Suprapubic skin (tissue), 4 donors: ENCODE data around the gene LETM1. TPM values are rescaled to one million over a fixed set of nuclear protein-coding genes. Genes with fewer than 3 reads are reported as not detected.
"Not testable (repeated sequence)": the region's sequence is repeated elsewhere in the genome, so short reads cannot be mapped to it uniquely, and the experiment has no call there.

Experiments used
- DNase-seq, 2 donors: peaks; one replicate each; pipeline ENCODE4 v3.0.0-alpha.2; 2019; ENCODE audit warnings: low spot score in 2 of 2
- H3K27ac ChIP-seq: fragments of 200-600 bp; sonication (generic); one replicate; pipeline ENCODE4 v1.5.1; 2019
- H3K27me3 ChIP-seq: fragments of 200-600 bp; sonication (generic); one replicate; pipeline ENCODE4 v1.5.1; 2019
- H3K36me3 ChIP-seq: fragments of 200-600 bp; sonication (generic); one replicate; pipeline ENCODE4 v1.5.1; 2019
- H3K4me1 ChIP-seq: fragments of 200-600 bp; sonication (generic); one replicate; pipeline ENCODE4 v1.5.1; 2019
- H3K4me3 ChIP-seq: fragments of 200-600 bp; sonication (generic); one replicate; pipeline ENCODE4 v1.5.1; 2019; ENCODE audit warnings: mild to moderate bottlenecking
- H3K9me3 ChIP-seq: fragments of 200-600 bp; sonication (generic); one replicate; pipeline ENCODE4 v1.5.1; 2019
- EP300 ChIP-seq: sonication (generic); formaldehyde crosslinking; IDR thresholded peaks from one replicate; pipeline ENCODE4 v1.6.1; 2017; ENCODE audit warnings: antibody characterized with exemption
- POLR2A ChIP-seq, 2 donors: fragments of 450-650 bp; IDR thresholded peaks; one replicate each; pipeline ENCODE4 v1.6.1; 2017; ENCODE audit warnings: antibody characterized with exemption in 2 of 2, mild to moderate bottlenecking in 2 of 2, moderate library complexity in 2 of 2
- POLR2AphosphoS5 ChIP-seq, 3 donors: sonication (generic); formaldehyde crosslinking; IDR thresholded peaks; one replicate each; pipeline ENCODE4 v1.6.1; 2017; ENCODE audit warnings: antibody characterized with exemption in 3 of 3
- whole genome bisulfite sequencing: methylation state at CpG from one replicate; pipeline ENCODE4 v1.1.5; 2018; 5-methylcytosine and 5-hydroxymethylcytosine counted together
- total RNA-seq, 4 donors: library from RNA; depleted of rRNA; stranded (reverse); fragments of >200 nt; gene quantifications; one replicate each; pipeline ENCODE4 v1.1.0, GENCODE V29; 2016
- TF ChIP-seq, protein P1 (sequence below), 2 donors: fragments of 200-600 bp in 1 of 2; fragments of 450-650 bp in 1 of 2; sonication (generic) in 1 of 2; IDR thresholded peaks; one replicate each; pipeline ENCODE4 v1.5.1; 2016 to 2019; ENCODE audit warnings: antibody characterized with exemption in 2 of 2, mild to moderate bottlenecking in 1 of 2, moderate library complexity in 1 of 2

LETM1 gene
- total RNA-seq, 4 donors from 2014 or later: 64.0 to 73.5 (median 65.2) TPM

DNA sequence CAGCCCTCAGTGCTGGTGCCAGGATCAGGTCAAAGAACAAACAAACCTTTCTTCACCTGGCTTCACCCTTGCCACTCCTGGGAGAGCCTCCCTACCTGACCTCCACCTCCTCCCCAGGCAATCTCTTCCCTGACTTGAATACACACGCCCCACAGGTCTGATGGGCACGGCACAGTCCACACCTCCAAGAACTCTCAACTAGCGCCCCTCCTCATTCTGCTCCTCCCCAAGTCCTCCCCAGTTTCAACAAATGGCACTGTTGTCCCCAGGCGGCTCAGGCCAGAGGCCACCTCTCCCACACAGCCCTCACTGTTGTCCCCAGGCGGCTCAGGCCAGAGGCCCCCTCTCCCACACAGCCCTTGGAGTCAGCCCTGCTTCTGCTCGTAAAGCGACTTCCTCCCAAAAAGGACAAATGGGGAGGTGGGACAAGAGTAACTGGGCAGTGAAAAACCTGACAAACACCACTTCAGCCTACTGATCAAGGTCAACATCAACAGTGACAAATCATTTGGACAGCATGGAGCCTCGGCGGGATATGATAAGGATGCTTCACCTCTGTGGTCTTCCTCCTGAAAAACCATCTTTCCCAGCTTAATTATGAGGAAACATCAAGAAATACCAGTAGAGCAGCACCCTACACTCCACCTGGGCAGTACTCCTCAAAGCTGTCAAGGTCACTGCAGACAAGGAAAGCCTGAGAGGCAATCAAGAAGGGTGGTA lies 2.9 kb downstream of the LETM1 start:
- peaks cover under 1% of the 10 kb centered on the region for H3K36me3 ChIP-seq
- WGBS: 71% methylated on average over 9 of the region's 9 CpGs
- no peaks in the 10 kb centered on the region for H3K27me3 ChIP-seq
- DNase-seq: no peak
- H3K9me3 ChIP-seq: no peaks in the 10 kb centered on the region
- TF ChIP-seq, protein P1, sequence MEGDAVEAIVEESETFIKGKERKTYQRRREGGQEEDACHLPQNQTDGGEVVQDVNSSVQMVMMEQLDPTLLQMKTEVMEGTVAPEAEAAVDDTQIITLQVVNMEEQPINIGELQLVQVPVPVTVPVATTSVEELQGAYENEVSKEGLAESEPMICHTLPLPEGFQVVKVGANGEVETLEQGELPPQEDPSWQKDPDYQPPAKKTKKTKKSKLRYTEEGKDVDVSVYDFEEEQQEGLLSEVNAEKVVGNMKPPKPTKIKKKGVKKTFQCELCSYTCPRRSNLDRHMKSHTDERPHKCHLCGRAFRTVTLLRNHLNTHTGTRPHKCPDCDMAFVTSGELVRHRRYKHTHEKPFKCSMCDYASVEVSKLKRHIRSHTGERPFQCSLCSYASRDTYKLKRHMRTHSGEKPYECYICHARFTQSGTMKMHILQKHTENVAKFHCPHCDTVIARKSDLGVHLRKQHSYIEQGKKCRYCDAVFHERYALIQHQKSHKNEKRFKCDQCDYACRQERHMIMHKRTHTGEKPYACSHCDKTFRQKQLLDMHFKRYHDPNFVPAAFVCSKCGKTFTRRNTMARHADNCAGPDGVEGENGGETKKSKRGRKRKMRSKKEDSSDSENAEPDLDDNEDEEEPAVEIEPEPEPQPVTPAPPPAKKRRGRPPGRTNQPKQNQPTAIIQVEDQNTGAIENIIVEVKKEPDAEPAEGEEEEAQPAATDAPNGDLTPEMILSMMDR (IDR thresholded peaks at IDR 0.05): no peak
- no peak for TF ChIP-seq POLR2AphosphoS5 (IDR thresholded peaks at IDR 0.05)
- TF ChIP-seq EP300: no peak
- TF ChIP-seq POLR2A (IDR thresholded peaks at IDR 0.05): no peak
- H3K27ac ChIP-seq: no peak overlapping the region
- H3K4me3 ChIP-seq: no peak overlapping the region
- peaks cover 55% of the 10 kb centered on the region for H3K4me1 ChIP-seq

DNA sequence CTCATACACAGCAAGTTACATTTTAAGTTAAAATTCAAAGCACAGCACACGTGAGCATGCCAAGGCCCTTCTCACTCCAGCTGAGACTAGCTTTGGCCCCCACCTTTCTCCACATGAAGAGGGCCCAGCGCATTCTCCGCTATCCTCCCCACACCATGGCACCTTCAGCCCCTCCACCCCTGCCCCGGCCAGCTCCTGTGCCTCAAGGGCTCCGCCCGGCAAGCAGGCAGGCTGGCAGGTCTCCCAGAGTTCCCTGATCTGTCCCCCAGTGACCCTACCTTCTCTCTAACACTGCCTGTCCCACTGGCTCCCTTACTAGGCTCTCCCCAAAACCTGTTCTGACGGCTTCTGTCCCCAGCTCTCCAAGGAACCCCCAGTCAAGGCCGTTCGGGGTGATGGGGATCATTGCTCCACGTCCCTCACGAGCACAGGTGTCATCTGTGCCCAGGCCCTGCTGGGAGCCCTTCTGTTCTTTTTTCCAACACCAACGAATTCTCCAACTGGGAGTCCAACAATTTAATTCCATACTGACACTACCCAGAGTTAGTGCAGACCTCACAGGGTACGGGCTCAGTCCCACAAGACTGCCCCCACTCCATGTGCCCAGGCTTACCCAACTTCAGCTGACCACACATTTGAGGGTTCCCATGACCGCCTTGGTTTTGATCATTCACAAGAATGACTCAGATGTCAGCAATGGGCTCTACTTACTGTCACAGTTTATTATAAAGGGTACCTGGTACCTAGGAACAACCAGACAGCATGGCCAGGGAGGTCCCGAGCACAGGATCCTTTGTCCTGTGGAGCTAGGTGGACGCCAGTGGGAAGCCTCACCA lies 4.2 kb downstream of the LETM1 start:
- no peak for DNase-seq
- Histone ChIP-seq H3K27me3 (no peaks in the 10 kb centered on the region), H3K4me1 (peaks cover 45% of the 10 kb centered on the region), H3K4me3 (no peak overlapping the region), H3K36me3 (peaks cover 13% of the 10 kb centered on the region), H3K9me3 (no peaks in the 10 kb centered on the region), H3K27ac (no peak overlapping the region)
- WGBS: 77% methylated on average over 16 of the region's 16 CpGs
- TF ChIP-seq, protein P1 (IDR thresholded peaks at IDR 0.05): no peak
- TF ChIP-seq POLR2A (IDR thresholded peaks at IDR 0.05) (no peak), POLR2AphosphoS5 (IDR thresholded peaks at IDR 0.05) (no peak), EP300 (no peak)

DNA sequence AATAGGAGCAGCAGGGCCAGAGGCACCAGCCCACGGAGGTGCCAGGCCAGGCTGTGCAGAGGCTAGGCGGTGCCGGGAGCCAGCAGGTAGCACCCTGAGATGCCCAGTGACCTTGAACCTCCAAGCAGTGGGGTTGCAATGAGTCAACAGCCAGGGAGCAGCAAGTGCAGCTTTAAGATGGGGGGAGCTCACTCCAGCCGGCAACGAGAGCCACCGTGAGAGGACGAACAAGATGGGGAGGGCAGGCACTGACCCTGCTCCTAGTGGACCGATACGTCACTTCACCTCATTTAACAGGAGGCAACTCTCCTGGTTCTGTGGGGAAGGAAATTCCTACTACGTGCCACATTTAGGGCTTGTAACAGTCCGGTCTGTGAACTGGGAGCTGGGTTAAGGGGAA lies 4.8 kb downstream of the LETM1 start:
- no peak for DNase-seq
- Histone ChIP-seq H3K27ac (no peak overlapping the region), H3K36me3 (peaks cover 20% of the 10 kb centered on the region), H3K9me3 (no peaks in the 10 kb centered on the region), H3K27me3 (no peaks in the 10 kb centered on the region), H3K4me1 (peaks cover 42% of the 10 kb centered on the region), H3K4me3 (no peak overlapping the region)
- WGBS: 86% methylated on average over 11 of the region's 11 CpGs
- TF ChIP-seq EP300 (no peak), POLR2AphosphoS5 (IDR thresholded peaks at IDR 0.05) (no peak), POLR2A (IDR thresholded peaks at IDR 0.05) (no peak)
- TF ChIP-seq, protein P1 (IDR thresholded peaks at IDR 0.05): no peak

DNA sequence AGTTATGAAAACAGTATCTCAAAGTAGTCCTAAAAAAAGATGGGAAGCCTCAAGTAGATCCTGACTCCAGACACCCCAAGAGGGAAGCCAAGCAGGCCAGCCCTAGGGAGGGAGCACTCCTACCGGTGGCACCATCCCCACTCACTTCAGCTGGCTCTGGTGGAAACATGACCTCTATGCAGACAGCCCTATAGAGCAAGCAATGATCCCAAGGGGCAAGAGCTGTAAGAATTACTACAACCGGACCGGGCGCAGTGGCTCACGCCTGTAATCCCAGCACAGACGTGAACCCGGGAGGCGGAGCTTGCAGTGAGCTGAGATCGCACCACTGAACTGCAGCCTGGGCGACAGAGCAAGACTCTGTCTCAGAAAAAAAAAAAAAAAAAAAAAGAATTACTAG lies 5.7 kb downstream of the LETM1 start:
- Histone ChIP-seq H3K4me3 (no peak overlapping the region), H3K27me3 (no peaks in the 10 kb centered on the region), H3K36me3 (peaks cover 26% of the 10 kb centered on the region), H3K9me3 (no peaks in the 10 kb centered on the region), H3K27ac (no peak overlapping the region), H3K4me1 (peaks cover 42% of the 10 kb centered on the region)
- DNase-seq: no peak
- WGBS: 85% methylated on average over 10 of the region's 10 CpGs
- TF ChIP-seq, protein P1 (IDR thresholded peaks at IDR 0.05): no peak
- TF ChIP-seq EP300: no peak
- TF ChIP-seq POLR2A (IDR thresholded peaks at IDR 0.05): no peak
- TF ChIP-seq POLR2AphosphoS5 (IDR thresholded peaks at IDR 0.05): no peak

DNA sequence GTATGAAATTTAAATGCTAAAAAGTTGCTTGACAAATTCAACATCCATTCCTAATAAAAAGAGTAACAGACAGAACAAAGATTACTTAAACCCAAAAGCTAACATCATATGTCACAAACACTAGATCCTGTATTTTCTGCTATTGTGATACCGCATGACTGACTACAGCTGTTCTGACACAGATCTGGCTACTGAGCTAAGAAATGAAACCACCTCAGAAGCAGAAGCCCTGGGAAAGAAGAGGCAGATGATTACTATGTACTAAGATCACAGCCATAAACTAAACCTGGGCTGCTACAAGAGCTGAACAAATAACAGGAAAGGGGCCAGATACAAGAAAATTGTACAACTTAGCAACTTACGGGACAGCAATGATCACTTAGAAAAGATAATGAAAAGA lies 9.4 kb downstream of the LETM1 start:
- Histone ChIP-seq H3K4me3 (no peak overlapping the region), H3K27ac (no peak overlapping the region), H3K27me3 (no peaks in the 10 kb centered on the region), H3K36me3 (peaks cover 46% of the 10 kb centered on the region), H3K4me1 (peaks cover 7% of the 10 kb centered on the region), H3K9me3 (no peaks in the 10 kb centered on the region)
- 98% methylated on average over 2 of the region's 2 CpGs for WGBS
- no peak for DNase-seq
- TF ChIP-seq POLR2AphosphoS5 (IDR thresholded peaks at IDR 0.05) (no peak), POLR2A (IDR thresholded peaks at IDR 0.05) (no peak), EP300 (no peak)
- TF ChIP-seq, protein P1 (IDR thresholded peaks at IDR 0.05): no peak

DNA sequence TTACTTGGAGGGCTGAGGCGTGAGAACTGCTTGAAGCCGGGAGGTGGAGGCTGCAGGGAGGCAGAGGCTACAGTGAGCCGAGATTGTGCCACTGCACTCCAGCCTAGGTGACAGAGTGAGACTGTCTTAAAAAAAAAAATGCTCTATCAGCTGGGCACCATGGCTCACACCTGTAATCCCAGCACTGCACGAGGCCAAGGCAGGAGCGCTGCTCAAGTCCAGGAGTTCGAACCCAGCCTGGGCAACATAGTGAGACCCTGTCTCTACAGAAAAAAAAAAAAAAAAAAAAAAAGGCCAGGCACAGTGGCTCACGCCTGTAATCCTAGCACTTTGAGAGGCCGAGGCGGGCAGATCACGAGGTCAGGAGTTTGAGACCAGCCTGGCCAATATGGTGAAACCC lies 11.3 kb downstream of the LETM1 start:
- not testable (repeated sequence) for H3K27ac ChIP-seq, H3K27me3 ChIP-seq, H3K4me3 ChIP-seq, H3K9me3 ChIP-seq, DNase-seq, H3K4me1 ChIP-seq
- WGBS: 93% methylated on average over 10 of the region's 10 CpGs
- H3K36me3 ChIP-seq: peaks cover 65% of the 10 kb centered on the region
